HFFc6 (cell line): ENCODE measurements around the gene TTC38. TPM values are rescaled to one million over a fixed set of nuclear protein-coding genes. Genes with fewer than 3 reads are reported as not detected.
A peak's percentile ranks its signal among the peaks of the same experiment; 100 is the strongest.

Source experiments
- DNase-seq: peaks from one replicate; pipeline ENCODE4 v3.0.0-alpha.2; 2018
- H3K27ac Mint-ChIP-seq: 2 replicates; pipeline ENCODE4 v1.8.0; 2020; ENCODE audit warnings: mild to moderate bottlenecking, mixed read lengths
- H3K27me3 Mint-ChIP-seq: 2 replicates; pipeline ENCODE4 v1.8.0; 2021; ENCODE audit warnings: mild to moderate bottlenecking, moderate library complexity, mixed read lengths; ENCODE audit not compliant: insufficient read depth
- H3K36me3 Mint-ChIP-seq: 2 replicates; pipeline ENCODE4 v1.8.0; 2021; ENCODE audit warnings: low read depth, mixed read lengths
- H3K4me1 Mint-ChIP-seq: 2 replicates; pipeline ENCODE4 v1.8.0; 2020; ENCODE audit warnings: low read depth, mixed read lengths
- H3K4me3 Mint-ChIP-seq: 2 replicates; pipeline ENCODE4 v1.8.0; 2020; ENCODE audit warnings: mild to moderate bottlenecking, moderate library complexity, mixed read lengths
- H3K9me3 Mint-ChIP-seq: 2 replicates; pipeline ENCODE4 v1.8.0; 2020; ENCODE audit warnings: mild to moderate bottlenecking, mixed read lengths
- total RNA-seq, 6 experiments: library from RNA; stranded (reverse); fragmentation: NEBNext Ultra II Directional; extraction: Animal tissue kit (Norgen Biotek cat#: 25700); gene quantifications; 2 replicates in 1 of 6; 3 replicates in 5 of 6; pipeline ENCODE4 v1.2.3, GENCODE V29; 2021
- TF ChIP-seq, protein P1 (sequence below): fragments of 200-600 bp; sonication (generic); IDR thresholded peaks from 2 replicates; pipeline ENCODE4 v1.5.0; 2021; ENCODE audit warnings: antibody characterized with exemption, mild to moderate bottlenecking

TTC38 gene
- total RNA-seq, 6 experiments from 2014 or later: 31.2 to 38.6 (median 36.6) TPM

DNA sequence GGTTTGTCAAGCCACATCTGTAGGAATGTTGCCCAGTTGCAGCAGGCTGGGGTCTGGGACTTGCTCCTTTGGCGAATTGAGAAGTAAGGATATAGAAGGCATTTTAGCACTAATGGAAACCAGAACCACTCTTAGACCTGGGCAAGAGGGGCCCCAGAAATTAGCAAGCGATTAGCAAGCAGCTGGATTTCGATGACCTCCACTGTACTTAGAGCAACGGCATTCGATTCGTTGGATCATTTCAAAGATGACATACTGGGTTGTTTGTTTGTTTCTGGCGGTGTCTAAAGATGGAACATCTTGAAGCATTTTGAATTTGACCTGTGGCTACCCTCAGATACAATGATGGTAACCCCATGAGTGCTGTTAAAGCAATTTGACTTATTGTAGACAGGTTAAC, 16.5 kb upstream of the TTC38 start:
- peaks cover 33% of the 10 kb centered on the region for H3K4me1 Mint-ChIP-seq
- no peaks in the 10 kb centered on the region; the same call in 1 of the 2 replicates for H3K27me3 Mint-ChIP-seq
- peak overlapping the region; percentile 85 for H3K4me3 Mint-ChIP-seq
- 0 out of 2 replicates have a peak, but pooled peaks cover 5% of the 10 kb centered on the region for H3K36me3 Mint-ChIP-seq
- TF ChIP-seq, protein P1, sequence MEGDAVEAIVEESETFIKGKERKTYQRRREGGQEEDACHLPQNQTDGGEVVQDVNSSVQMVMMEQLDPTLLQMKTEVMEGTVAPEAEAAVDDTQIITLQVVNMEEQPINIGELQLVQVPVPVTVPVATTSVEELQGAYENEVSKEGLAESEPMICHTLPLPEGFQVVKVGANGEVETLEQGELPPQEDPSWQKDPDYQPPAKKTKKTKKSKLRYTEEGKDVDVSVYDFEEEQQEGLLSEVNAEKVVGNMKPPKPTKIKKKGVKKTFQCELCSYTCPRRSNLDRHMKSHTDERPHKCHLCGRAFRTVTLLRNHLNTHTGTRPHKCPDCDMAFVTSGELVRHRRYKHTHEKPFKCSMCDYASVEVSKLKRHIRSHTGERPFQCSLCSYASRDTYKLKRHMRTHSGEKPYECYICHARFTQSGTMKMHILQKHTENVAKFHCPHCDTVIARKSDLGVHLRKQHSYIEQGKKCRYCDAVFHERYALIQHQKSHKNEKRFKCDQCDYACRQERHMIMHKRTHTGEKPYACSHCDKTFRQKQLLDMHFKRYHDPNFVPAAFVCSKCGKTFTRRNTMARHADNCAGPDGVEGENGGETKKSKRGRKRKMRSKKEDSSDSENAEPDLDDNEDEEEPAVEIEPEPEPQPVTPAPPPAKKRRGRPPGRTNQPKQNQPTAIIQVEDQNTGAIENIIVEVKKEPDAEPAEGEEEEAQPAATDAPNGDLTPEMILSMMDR: no peak
- H3K27ac Mint-ChIP-seq: peak overlapping the region; percentile 66; the same call in 1 of the 2 replicates
- H3K9me3 Mint-ChIP-seq: no peaks in the 10 kb centered on the region
- DNase-seq: no peak

DNA sequence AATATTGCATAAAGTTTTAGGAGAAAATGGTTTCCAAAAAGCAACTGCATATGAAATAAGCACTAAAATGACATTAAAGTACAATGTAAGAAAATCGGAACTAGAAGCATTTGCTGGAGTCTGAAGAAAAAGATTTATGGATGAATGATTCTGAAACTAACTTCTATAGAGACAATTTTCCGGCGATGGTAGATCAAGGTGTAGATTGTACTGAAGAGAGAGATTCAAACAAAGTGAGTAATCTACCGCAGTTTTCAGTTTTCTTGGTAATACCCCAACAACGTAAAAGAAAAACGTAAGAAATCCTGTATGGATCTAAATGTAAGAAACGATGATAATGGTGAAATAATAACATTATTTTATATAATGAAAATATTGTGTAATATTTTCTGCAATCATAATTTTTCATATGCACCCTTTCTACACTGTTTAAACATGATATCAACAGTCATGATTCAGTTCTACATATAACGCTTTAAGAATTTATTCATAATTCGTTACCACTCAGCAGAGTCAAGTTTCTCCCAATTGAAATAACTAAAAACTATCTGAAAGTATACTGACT, 15.9 kb upstream of the TTC38 start:
- Mint-ChIP-seq H3K36me3 (0 out of 2 replicates have a peak, but pooled peaks cover 5% of the 10 kb centered on the region), H3K4me3 (peak overlapping the region; percentile 85; the same call in 1 of the 2 replicates), H3K27ac (no peak overlapping the region), H3K9me3 (no peaks in the 10 kb centered on the region), H3K4me1 (peaks cover 40% of the 10 kb centered on the region), H3K27me3 (no peaks in the 10 kb centered on the region; the same call in 1 of the 2 replicates)
- TF ChIP-seq, protein P1: no peak
- DNase-seq: no peak

DNA sequence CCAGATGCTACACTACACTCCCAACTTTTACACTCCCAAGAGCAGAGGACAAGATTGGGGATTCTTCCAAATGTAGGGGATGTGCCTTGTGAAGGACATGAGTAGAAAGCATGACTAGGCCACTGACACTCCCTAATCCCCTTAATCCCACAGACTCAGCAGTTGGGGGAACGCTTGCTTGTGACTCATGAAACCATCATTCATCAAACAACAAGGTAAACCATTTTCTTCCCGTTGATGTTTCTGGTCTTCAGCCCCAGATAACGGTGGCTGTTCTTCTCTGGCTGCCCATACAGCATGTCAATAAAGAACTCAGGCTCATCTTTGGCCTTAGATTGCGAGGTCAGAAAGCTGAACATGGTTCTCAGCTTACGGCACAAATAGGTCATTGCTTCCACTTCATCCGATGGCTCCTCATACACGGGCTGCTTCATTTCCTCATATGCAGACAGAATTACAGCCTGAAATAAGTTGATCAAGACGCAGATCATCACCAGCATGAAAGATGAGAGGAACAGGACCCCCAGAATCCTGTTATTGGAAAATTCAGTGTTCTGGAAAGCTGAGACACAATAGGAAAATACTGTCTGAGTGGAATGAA, 11.3 kb upstream of the TTC38 start:
- no peak overlapping the region for H3K4me3 Mint-ChIP-seq
- H3K27me3 Mint-ChIP-seq: peaks cover 26% of the 10 kb centered on the region; the same call in 1 of the 2 replicates
- peaks cover 31% of the 10 kb centered on the region for H3K4me1 Mint-ChIP-seq
- peak; percentile 55 for DNase-seq
- peak overlapping the region; percentile 56 for H3K27ac Mint-ChIP-seq
- H3K9me3 Mint-ChIP-seq: peaks cover 5% of the 10 kb centered on the region; the same call in 1 of the 2 replicates
- H3K36me3 Mint-ChIP-seq: peaks cover 6% of the 10 kb centered on the region; the same call in 1 of the 2 replicates
- TF ChIP-seq, protein P1: no peak

DNA sequence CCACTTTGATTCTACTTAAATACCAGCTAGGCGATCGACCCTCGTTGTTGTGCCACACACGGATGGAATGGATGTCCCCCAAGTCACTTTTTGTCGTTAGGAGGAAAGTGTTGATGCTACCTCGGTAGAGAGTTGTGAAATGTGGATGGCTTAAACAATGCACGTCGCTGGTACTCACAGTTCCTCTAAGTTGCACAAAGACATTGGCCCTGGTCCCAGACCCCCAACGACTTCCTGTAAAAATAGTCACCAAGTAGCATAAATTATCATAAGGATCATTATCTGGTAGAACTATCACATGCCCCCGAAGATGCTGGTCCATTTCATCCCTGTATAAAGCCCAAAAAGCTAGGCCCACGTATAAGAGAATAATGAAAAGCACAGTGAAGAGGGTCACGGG, 8.4 kb upstream of the TTC38 start:
- H3K27me3 Mint-ChIP-seq: peaks cover 29% of the 10 kb centered on the region
- H3K9me3 Mint-ChIP-seq: peaks cover 16% of the 10 kb centered on the region
- peaks cover 19% of the 10 kb centered on the region for H3K4me1 Mint-ChIP-seq
- no peak overlapping the region for H3K27ac Mint-ChIP-seq
- DNase-seq: no peak
- H3K36me3 Mint-ChIP-seq: peaks cover 9% of the 10 kb centered on the region; the same call in 1 of the 2 replicates
- no peak overlapping the region for H3K4me3 Mint-ChIP-seq
- TF ChIP-seq, protein P1: no peak

DNA sequence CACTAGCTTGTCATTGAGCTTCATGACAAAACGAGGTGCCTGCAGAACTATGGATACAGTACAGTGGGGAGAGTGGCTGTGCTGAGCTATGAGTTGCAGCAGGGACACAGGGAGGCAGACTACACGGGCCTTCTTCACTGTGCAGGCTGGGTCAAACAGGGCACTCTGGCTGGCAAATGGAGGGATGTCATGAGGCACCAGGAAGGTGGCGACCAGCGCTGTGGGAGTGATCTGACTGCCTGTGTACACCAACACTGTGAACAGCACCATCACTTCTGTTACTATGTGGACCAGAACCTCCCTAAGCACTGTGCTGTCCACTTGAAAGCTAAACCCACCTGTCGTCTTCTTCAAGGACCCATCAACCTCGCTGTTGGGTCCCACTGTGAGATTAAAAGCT, 7.8 kb upstream of the TTC38 start:
- peaks cover 29% of the 10 kb centered on the region for H3K27me3 Mint-ChIP-seq
- no peak for DNase-seq
- H3K9me3 Mint-ChIP-seq: peaks cover 20% of the 10 kb centered on the region
- TF ChIP-seq, protein P1: no peak
- H3K36me3 Mint-ChIP-seq: peaks cover 9% of the 10 kb centered on the region; the same call in 1 of the 2 replicates
- H3K4me1 Mint-ChIP-seq: peaks cover 16% of the 10 kb centered on the region
- H3K4me3 Mint-ChIP-seq: no peak overlapping the region
- H3K27ac Mint-ChIP-seq: no peak overlapping the region
